BLaER1 treated with 17β-estradiol and CSF1 and Interleukin-3, amounts not matched to agents 10 nM and 100 nM (cell line): ENCODE data around the gene ANO5.
"Not testable (repeated sequence)": the region's sequence is repeated elsewhere in the genome, so short reads cannot be mapped to it uniquely, and the experiment has no call there.

Experiments used
- H3K27ac ChIP-seq, 11 experiments: shearing (Covaris generic); formaldehyde crosslinking; 2 replicates each; pipeline ENCODE4 v1.8.1; 2022
- H3K27me3 ChIP-seq, 11 experiments: shearing (Covaris generic); formaldehyde crosslinking; 2 replicates each; pipeline ENCODE4 v1.8.1; 2022
- H3K36me3 ChIP-seq, 11 experiments: shearing (Covaris generic); formaldehyde crosslinking; 2 replicates each; pipeline ENCODE4 v1.8.1; 2022
- H3K4me1 ChIP-seq, 10 experiments: shearing (Covaris generic); formaldehyde crosslinking; 2 replicates each; pipeline ENCODE4 v1.8.1; 2022
- H3K4me2 ChIP-seq, 11 experiments: shearing (Covaris generic); formaldehyde crosslinking; 2 replicates each; pipeline ENCODE4 v1.8.1; 2022
- H3K4me3 ChIP-seq, 10 experiments: shearing (Covaris generic); formaldehyde crosslinking; 2 replicates each; pipeline ENCODE4 v1.8.1; 2022
- H3K9ac ChIP-seq, 11 experiments: shearing (Covaris generic); formaldehyde crosslinking; 2 replicates each; pipeline ENCODE4 v1.8.1; 2022
- H3K9me3 ChIP-seq, 11 experiments: shearing (Covaris generic); formaldehyde crosslinking; replicated peaks in 1 of 11; 2 replicates each; pipeline ENCODE4 v1.8.1; 2022
- H4K20me1 ChIP-seq, 11 experiments: shearing (Covaris generic); formaldehyde crosslinking; 2 replicates each; pipeline ENCODE4 v1.8.1; 2022
- Cebpa-rat ChIP-seq, 11 experiments: shearing (Covaris generic); IDR thresholded peaks; 2 replicates each; pipeline ENCODE4 v1.8.1; 2022

The ANO5 gene

GRCh38 chr11:22216940-22217339, 24.1 kb downstream of the ANO5 start:
- H3K4me1 ChIP-seq = no peaks in the 10 kb centered on the region
- H4K20me1 ChIP-seq = no peaks in the 10 kb centered on the region
- peaks cover 0 to 9% (median 0%) of the 10 kb centered on the region in 11 experiments; a peak in 1 of 22 replicates for H3K36me3 ChIP-seq
- H3K9me3 ChIP-seq = no peaks in the 10 kb centered on the region
- H3K27ac ChIP-seq = no peak overlapping the region
- no peak overlapping the region for H3K4me2 ChIP-seq
- no peak overlapping the region for H3K9ac ChIP-seq
- H3K4me3 ChIP-seq = no peak overlapping the region
- TF ChIP-seq Cebpa-rat (IDR thresholded peaks at IDR 0.05) = no peak
- no peaks in the 10 kb centered on the region for H3K27me3 ChIP-seq

- no peak overlapping the region for H3K27ac ChIP-seq
- H3K9me3 ChIP-seq = no peaks in the 10 kb centered on the region
- H3K36me3 ChIP-seq = peaks cover 0 to 33% (median 0%) of the 10 kb centered on the region in 11 experiments; a peak in 3 of 22 replicates
- H3K9ac ChIP-seq = no peak overlapping the region
- TF ChIP-seq Cebpa-rat (IDR thresholded peaks at IDR 0.05) = no peak
- no peaks in the 10 kb centered on the region for H4K20me1 ChIP-seq
- H3K4me1 ChIP-seq = no peaks in the 10 kb centered on the region
- H3K4me3 ChIP-seq = no peak overlapping the region
- no peaks in the 10 kb centered on the region for H3K27me3 ChIP-seq
- no peak overlapping the region for H3K4me2 ChIP-seq
Observed at GRCh38 chr11:22221143-22221542, 28.3 kb downstream of the ANO5 start.

GRCh38 chr11:22225190-22225589, 32.3 kb downstream of the ANO5 start:
- Histone ChIP-seq H4K20me1 (no peaks in the 10 kb centered on the region), H3K36me3 (peaks cover 0 to 51% (median 0%) of the 10 kb centered on the region in 11 experiments; a peak in 5 of 22 replicates), H3K4me3 (no peak overlapping the region), H3K27me3 (no peaks in the 10 kb centered on the region), H3K9me3 (no peaks in the 10 kb centered on the region), H3K9ac (no peak overlapping the region), H3K4me1 (no peaks in the 10 kb centered on the region), H3K27ac (no peak overlapping the region), H3K4me2 (no peak overlapping the region)
- no peak for TF ChIP-seq Cebpa-rat (IDR thresholded peaks at IDR 0.05)

GRCh38 chr11:22234743-22235142, 41.9 kb downstream of the ANO5 start:
- H3K4me3 ChIP-seq = no peak overlapping the region
- H4K20me1 ChIP-seq = no peaks in the 10 kb centered on the region
- peaks cover 0 to 42% (median 0%) of the 10 kb centered on the region in 11 experiments; a peak in 3 of 22 replicates for H3K36me3 ChIP-seq
- no peaks in the 10 kb centered on the region for H3K9me3 ChIP-seq
- no peak overlapping the region for H3K9ac ChIP-seq
- H3K4me2 ChIP-seq = no peak overlapping the region
- H3K27ac ChIP-seq = no peak overlapping the region
- TF ChIP-seq Cebpa-rat (IDR thresholded peaks at IDR 0.05) = no peak
- no peaks in the 10 kb centered on the region for H3K4me1 ChIP-seq
- no peaks in the 10 kb centered on the region for H3K27me3 ChIP-seq

GRCh38 chr11:22244986-22245592, 52.2 kb downstream of the ANO5 start:
- Histone ChIP-seq H3K36me3 (peaks cover 0 to 14% (median 0%) of the 10 kb centered on the region in 11 experiments; a peak in 2 of 22 replicates), H3K9ac (no peak overlapping the region), H4K20me1 (no peaks in the 10 kb centered on the region), H3K4me1 (no peaks in the 10 kb centered on the region), H3K9me3 (no peaks in the 10 kb centered on the region), H3K4me3 (no peak overlapping the region), H3K27ac (no peak overlapping the region), H3K4me2 (no peak overlapping the region), H3K27me3 (no peaks in the 10 kb centered on the region)
- no peak for TF ChIP-seq Cebpa-rat (IDR thresholded peaks at IDR 0.05)

- no peak overlapping the region for H3K4me3 ChIP-seq
- H4K20me1 ChIP-seq = no peaks in the 10 kb centered on the region
- no peak for TF ChIP-seq Cebpa-rat (IDR thresholded peaks at IDR 0.05)
- no peak overlapping the region for H3K4me2 ChIP-seq
- H3K9me3 ChIP-seq = no peaks in the 10 kb centered on the region
- H3K4me1 ChIP-seq = no peaks in the 10 kb centered on the region
- H3K27me3 ChIP-seq = no peaks in the 10 kb centered on the region
- no peak overlapping the region for H3K9ac ChIP-seq
- H3K36me3 ChIP-seq = peaks cover 0 to 33% (median 0%) of the 10 kb centered on the region in 11 experiments; a peak in 4 of 22 replicates
- no peak overlapping the region for H3K27ac ChIP-seq
Observed at GRCh38 chr11:22246992-22247391, 54.1 kb downstream of the ANO5 start.

- Histone ChIP-seq H3K4me2 (no peak overlapping the region), H3K4me3 (no peak overlapping the region), H4K20me1 (no peaks in the 10 kb centered on the region), H3K9me3 (no peaks in the 10 kb centered on the region), H3K9ac (no peak overlapping the region), H3K27ac (no peak overlapping the region), H3K27me3 (no peaks in the 10 kb centered on the region), H3K36me3 (peaks cover 0 to 39% (median 0%) of the 10 kb centered on the region in 11 experiments; a peak in 4 of 22 replicates), H3K4me1 (no peaks in the 10 kb centered on the region)
- TF ChIP-seq Cebpa-rat (IDR thresholded peaks at IDR 0.05) = no peak
Observed at GRCh38 chr11:22249871-22250270, 57.0 kb downstream of the ANO5 start.

- Histone ChIP-seq H3K36me3 (peaks cover 0 to 69% (median 0%) of the 10 kb centered on the region in 11 experiments; a peak in 4 of 22 replicates), H3K4me3 (no peak overlapping the region), H3K27ac (no peak overlapping the region), H3K27me3 (no peaks in the 10 kb centered on the region), H3K9me3 (no peaks in the 10 kb centered on the region), H3K4me1 (no peaks in the 10 kb centered on the region), H4K20me1 (no peaks in the 10 kb centered on the region), H3K9ac (no peak overlapping the region), H3K4me2 (no peak overlapping the region)
- TF ChIP-seq Cebpa-rat (IDR thresholded peaks at IDR 0.05) = no peak
Observed at GRCh38 chr11:22256876-22257275, 64.0 kb downstream of the ANO5 start.

- no peak for TF ChIP-seq Cebpa-rat (IDR thresholded peaks at IDR 0.05)
- no peaks in the 10 kb centered on the region for H3K9me3 ChIP-seq
- no peaks in the 10 kb centered on the region for H3K27me3 ChIP-seq
- no peak overlapping the region for H3K4me3 ChIP-seq
- H3K27ac ChIP-seq = no peak overlapping the region
- no peak overlapping the region for H3K9ac ChIP-seq
- no peaks in the 10 kb centered on the region for H3K4me1 ChIP-seq
- no peaks in the 10 kb centered on the region for H4K20me1 ChIP-seq
- H3K4me2 ChIP-seq = no peak overlapping the region
- peaks cover 0 to 53% (median 0%) of the 10 kb centered on the region in 11 experiments; a peak in 4 of 22 replicates for H3K36me3 ChIP-seq
Observed at GRCh38 chr11:22263613-22264012, 70.7 kb downstream of the ANO5 start.

GRCh38 chr11:22268983-22269624, 76.2 kb downstream of the ANO5 start:
- H3K27ac ChIP-seq, H3K4me2 ChIP-seq, H3K27me3 ChIP-seq, H3K4me3 ChIP-seq, H4K20me1 ChIP-seq, H3K9me3 ChIP-seq, H3K9ac ChIP-seq: not testable (repeated sequence)
- H3K4me1 ChIP-seq = peaks cover 0 to 12% (median 4%) of the 10 kb centered on the region in 10 experiments; a peak in 6 of 20 replicates
- peaks cover 0 to 15% (median 0%) of the 10 kb centered on the region in 11 experiments; a peak in 2 of 22 replicates for H3K36me3 ChIP-seq
